HFFc6 (cell line): ENCODE data around the gene GPC5. TPM values are rescaled to one million over a fixed set of nuclear protein-coding genes. Genes with fewer than 3 reads are reported as not detected.

Experiments used
- DNase-seq: peaks from one replicate; pipeline ENCODE4 v3.0.0-alpha.2; 2018
- H3K27ac Mint-ChIP-seq: 2 replicates; pipeline ENCODE4 v1.8.0; 2020; ENCODE audit warnings: mild to moderate bottlenecking, mixed read lengths
- H3K27me3 Mint-ChIP-seq: 2 replicates; pipeline ENCODE4 v1.8.0; 2021; ENCODE audit warnings: mild to moderate bottlenecking, moderate library complexity, mixed read lengths; ENCODE audit not compliant: insufficient read depth
- H3K36me3 Mint-ChIP-seq: 2 replicates; pipeline ENCODE4 v1.8.0; 2021; ENCODE audit warnings: low read depth, mixed read lengths
- H3K4me1 Mint-ChIP-seq: 2 replicates; pipeline ENCODE4 v1.8.0; 2020; ENCODE audit warnings: low read depth, mixed read lengths
- H3K4me3 Mint-ChIP-seq: 2 replicates; pipeline ENCODE4 v1.8.0; 2020; ENCODE audit warnings: mild to moderate bottlenecking, moderate library complexity, mixed read lengths
- H3K9me3 Mint-ChIP-seq: 2 replicates; pipeline ENCODE4 v1.8.0; 2020; ENCODE audit warnings: mild to moderate bottlenecking, mixed read lengths
- CTCF ChIP-seq: fragments of 200-600 bp; sonication (generic); IDR thresholded peaks from 2 replicates; pipeline ENCODE4 v1.5.0; 2021; ENCODE audit warnings: antibody characterized with exemption, mild to moderate bottlenecking
- total RNA-seq, 6 experiments: library from RNA; stranded (reverse); fragmentation: NEBNext Ultra II Directional; extraction: Animal tissue kit (Norgen Biotek cat#: 25700); gene quantifications; 2 replicates in 1 of 6; 3 replicates in 5 of 6; pipeline ENCODE4 v1.2.3, GENCODE V29; 2021

The GPC5 gene
- total RNA-seq, 6 experiments from 2014 or later = 0.06 TPM; not detected in 5

- Mint-ChIP-seq H3K27ac (no peak overlapping the region), H3K9me3 (peaks cover 28% of the 10 kb centered on the region), H3K4me1 (no peaks in the 10 kb centered on the region), H3K36me3 (no peaks in the 10 kb centered on the region), H3K27me3 (no peaks in the 10 kb centered on the region), H3K4me3 (no peak overlapping the region)
- no peak for DNase-seq
- TF ChIP-seq CTCF = no peak
Observed at GRCh38 chr13:91709180-91709579, 310.8 kb downstream of the GPC5 start.

GRCh38 chr13:91710733-91711132 lies 312.3 kb downstream of the GPC5 start:
- Mint-ChIP-seq H3K27ac (no peak overlapping the region), H3K36me3 (no peaks in the 10 kb centered on the region), H3K9me3 (peaks cover 36% of the 10 kb centered on the region), H3K4me3 (no peak overlapping the region), H3K4me1 (no peaks in the 10 kb centered on the region), H3K27me3 (no peaks in the 10 kb centered on the region)
- TF ChIP-seq CTCF = no peak
- no peak for DNase-seq

- TF ChIP-seq CTCF = no peak
- Mint-ChIP-seq H3K9me3 (peaks cover 30% of the 10 kb centered on the region), H3K27me3 (no peaks in the 10 kb centered on the region)
Observed at GRCh38 chr13:91714855-91715254, 316.4 kb downstream of the GPC5 start.

GRCh38 chr13:91716436-91717065 lies 318.1 kb downstream of the GPC5 start:
- Mint-ChIP-seq H3K27me3 (no peaks in the 10 kb centered on the region; the same call in 1 of the 2 replicates), H3K4me3 (no peak overlapping the region), H3K27ac (no peak overlapping the region), H3K4me1 (no peaks in the 10 kb centered on the region), H3K9me3 (peaks cover 27% of the 10 kb centered on the region), H3K36me3 (no peaks in the 10 kb centered on the region)
- DNase-seq = no peak
- no peak for TF ChIP-seq CTCF

More at GRCh38 chr13:91714855-91715254, 316.4 kb downstream of the GPC5 start:
- Mint-ChIP-seq H3K4me1 (no peaks in the 10 kb centered on the region), H3K4me3 (no peak overlapping the region), H3K27ac (no peak overlapping the region), H3K36me3 (no peaks in the 10 kb centered on the region)
- DNase-seq = no peak

GRCh38 chr13:91719033-91719432 lies 320.6 kb downstream of the GPC5 start:
- no peak for DNase-seq
- no peaks in the 10 kb centered on the region for H3K36me3 Mint-ChIP-seq
- TF ChIP-seq CTCF = no peak
- no peaks in the 10 kb centered on the region for H3K4me1 Mint-ChIP-seq
- no peak overlapping the region for H3K27ac Mint-ChIP-seq
- no peaks in the 10 kb centered on the region; the same call in 1 of the 2 replicates for H3K27me3 Mint-ChIP-seq
- peaks cover 32% of the 10 kb centered on the region for H3K9me3 Mint-ChIP-seq
- no peak overlapping the region for H3K4me3 Mint-ChIP-seq
